Right lung (tissue), 10 donors: ENCODE measurements around the gene BCL6B. TPM values are rescaled to one million over a fixed set of nuclear protein-coding genes. Genes with fewer than 3 reads are reported as not detected.
A peak's percentile ranks its signal among the peaks of the same experiment; 100 is the strongest.
"Not testable (repeated sequence)": the region's sequence is repeated elsewhere in the genome, so short reads cannot be mapped to it uniquely, and the experiment has no call there.

Source experiments
- DNase-seq, 2 donors: peaks; one replicate each; pipeline ENCODE4 v3.0.0-alpha.2; 2013
- long read RNA-seq, 8 donors: transcript quantifications; one replicate each; lab custom pipeline, GENCODE V29; 2026
- polyA plus RNA-seq, 5 donors: library from polyadenylated mRNA; unstranded; fragments of 120-200 nt; gene quantifications; one replicate each; pipeline versions ENCODE4 v1.2.1 to v1.2.3, GENCODE V29; 2013; ENCODE audit warnings: inconsistent platforms in 1 of 5, low replicate concordance in 1 of 5; ENCODE audit not compliant: insufficient read length in 5 of 5, insufficient read depth in 1 of 5

Gene BCL6B, protein sequence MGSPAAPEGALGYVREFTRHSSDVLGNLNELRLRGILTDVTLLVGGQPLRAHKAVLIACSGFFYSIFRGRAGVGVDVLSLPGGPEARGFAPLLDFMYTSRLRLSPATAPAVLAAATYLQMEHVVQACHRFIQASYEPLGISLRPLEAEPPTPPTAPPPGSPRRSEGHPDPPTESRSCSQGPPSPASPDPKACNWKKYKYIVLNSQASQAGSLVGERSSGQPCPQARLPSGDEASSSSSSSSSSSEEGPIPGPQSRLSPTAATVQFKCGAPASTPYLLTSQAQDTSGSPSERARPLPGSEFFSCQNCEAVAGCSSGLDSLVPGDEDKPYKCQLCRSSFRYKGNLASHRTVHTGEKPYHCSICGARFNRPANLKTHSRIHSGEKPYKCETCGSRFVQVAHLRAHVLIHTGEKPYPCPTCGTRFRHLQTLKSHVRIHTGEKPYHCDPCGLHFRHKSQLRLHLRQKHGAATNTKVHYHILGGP
- 10 to 100 TPM; 29.2 to 43.3 (median 37.3) TPM for polyA plus RNA-seq
- long read RNA-seq, donor 1, partial matches to known transcripts, result 0 of 4 reads
- long read RNA-seq, donor 1, other reads (novel, unspliced or antisense), result 0 of 4 reads
- long read RNA-seq, donor 2, partial matches to known transcripts, result 0 of 1 reads
- long read RNA-seq, donor 2, other reads (novel, unspliced or antisense), result 0 of 1 reads
- long read RNA-seq, donor 3, partial matches to known transcripts, result 0 of 2 reads
- long read RNA-seq, donor 3, other reads (novel, unspliced or antisense), result 0 of 2 reads
- long read RNA-seq, donor 4, partial matches to known transcripts, result 0 of 2 reads
- long read RNA-seq, donor 4, other reads (novel, unspliced or antisense), result 0 of 2 reads
- long read RNA-seq, donor 5, partial matches to known transcripts, result 0 of 5 reads
- long read RNA-seq, donor 5, other reads (novel, unspliced or antisense), result 0 of 5 reads
- long read RNA-seq, donor 6, transcript BCL6B-201 (9 exons, 3,555 nt), result major isoform, 7 of 14 reads
- long read RNA-seq, donor 6, partial matches to known transcripts, result 7 of 14 reads
- long read RNA-seq, donor 6, other reads (novel, unspliced or antisense), result 0 of 14 reads
- long read RNA-seq, donor 7, partial matches to known transcripts, result 19 of 25 reads
- long read RNA-seq, donor 7, other reads (novel, unspliced or antisense), result 0 of 25 reads
- long read RNA-seq, donor 8, partial matches to known transcripts, result 0 of 1 reads
- long read RNA-seq, donor 8, other reads (novel, unspliced or antisense), result 0 of 1 reads

GRCh38 chr17:7022781-7023571, at the start of gene BCL6B:
BCL6B (plus strand) TSS chr17:7023050; CDS start chr17:7023672, 622 bp downstream.
- DNase-seq, result no peak

DNA sequence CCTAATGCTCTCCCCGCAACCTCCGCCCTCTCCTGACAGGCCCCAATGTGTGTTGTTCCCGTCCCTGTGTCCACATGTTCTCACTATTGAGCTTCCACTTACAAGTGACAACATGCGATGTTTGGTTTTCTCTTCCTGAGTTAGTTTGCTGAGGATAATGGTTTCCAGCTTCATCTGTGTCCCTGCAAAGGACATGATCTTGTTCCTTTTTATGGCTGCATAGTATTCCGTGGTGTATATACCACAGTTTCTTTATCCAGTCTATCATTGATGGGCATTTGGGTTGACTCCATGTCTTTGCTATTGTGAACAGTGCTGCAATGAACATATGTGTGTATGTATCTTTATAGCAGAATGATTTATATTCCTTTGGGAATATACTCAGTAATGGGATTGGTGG, 43.4 kb upstream of the BCL6B start:
- not testable (repeated sequence) for DNase-seq

DNA sequence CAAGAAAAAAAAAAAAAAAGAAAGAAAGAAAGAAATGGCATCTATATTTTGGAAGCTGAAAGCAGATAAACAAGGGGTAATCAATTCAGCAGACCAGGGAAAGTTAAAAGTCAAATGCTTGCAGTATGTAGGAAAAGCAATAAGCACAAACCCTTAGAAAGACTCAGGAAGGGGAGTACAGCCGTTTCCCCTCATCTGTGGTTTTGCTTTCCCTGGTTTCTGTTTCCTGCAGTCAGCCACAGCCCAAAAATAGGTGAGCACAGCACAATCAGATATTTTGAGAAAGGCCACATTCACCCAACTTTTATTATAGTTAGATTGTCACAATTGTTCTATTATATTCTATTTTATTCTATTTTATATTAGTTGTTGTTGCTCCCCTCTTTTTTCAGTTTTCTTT, 41.4 kb upstream of the BCL6B start:
- DNase-seq, result no peak

- DNase-seq, result no peak
Observed at GRCh38 chr17:6985266-6985665, 37.6 kb upstream of the BCL6B start.

- peak; percentile 35 to 37 for DNase-seq
Observed at GRCh38 chr17:6986676-6987075, 36.2 kb upstream of the BCL6B start.

DNA sequence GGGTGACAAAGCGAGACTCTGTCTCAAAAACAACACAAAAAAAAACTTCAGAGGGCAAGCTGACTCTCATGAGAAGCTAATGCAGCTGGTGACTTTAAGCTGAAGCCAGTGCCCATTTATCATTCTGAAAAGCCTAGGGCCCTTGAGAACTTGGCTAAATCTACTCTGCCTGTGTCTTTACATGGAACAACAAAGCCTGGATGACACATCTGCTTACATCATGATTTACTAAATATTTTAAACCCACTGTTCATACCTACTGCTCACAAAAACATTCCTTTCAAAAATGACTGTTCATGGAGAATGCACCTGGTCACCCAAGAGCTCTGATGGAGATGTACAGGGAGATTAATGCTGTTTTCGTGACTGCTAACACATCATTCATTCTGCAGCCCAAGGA, 33.1 kb upstream of the BCL6B start:
- no peak for DNase-seq

- not testable (repeated sequence) for DNase-seq
Observed at GRCh38 chr17:6993613-6994056, 29.2 kb upstream of the BCL6B start.

- no peak for DNase-seq
Observed at GRCh38 chr17:6994118-6994598, 28.7 kb upstream of the BCL6B start.

DNA sequence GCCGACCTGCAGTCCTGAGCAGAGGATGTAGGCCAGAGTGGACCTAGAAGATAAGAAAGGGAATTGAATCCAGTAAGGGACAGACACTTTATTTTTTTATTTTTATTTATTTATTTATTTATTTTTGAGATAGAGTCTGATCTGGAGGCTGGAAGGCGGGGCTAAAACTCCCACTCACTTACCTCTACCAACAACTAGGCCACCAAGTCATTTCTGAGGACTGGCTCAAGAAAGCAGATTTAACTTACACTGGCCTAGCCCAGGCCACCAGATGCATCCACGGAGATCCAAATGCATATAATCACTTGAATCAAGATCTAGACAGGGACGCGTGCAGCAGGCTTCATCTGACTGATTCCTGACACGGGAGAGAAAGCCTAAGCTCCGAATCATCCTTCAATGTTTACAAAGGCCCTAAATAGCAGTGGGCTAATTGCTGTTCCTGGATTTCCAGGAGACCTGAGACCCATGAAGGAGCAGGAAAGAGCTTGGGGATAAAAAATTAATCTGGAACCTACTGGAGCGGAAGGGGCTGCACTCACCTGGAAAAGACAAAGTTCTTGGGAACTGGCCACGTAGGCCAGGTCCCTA, 28.1 kb upstream of the BCL6B start:
- DNase-seq, result no peak

GRCh38 chr17:6995500-6996255, 27.2 kb upstream of the BCL6B start, which contains the start of gene ALOX12:
ALOX12 (plus strand) TSS chr17:6996049; CDS start chr17:6996118, 69 bp downstream.
- no peak for DNase-seq

DNA sequence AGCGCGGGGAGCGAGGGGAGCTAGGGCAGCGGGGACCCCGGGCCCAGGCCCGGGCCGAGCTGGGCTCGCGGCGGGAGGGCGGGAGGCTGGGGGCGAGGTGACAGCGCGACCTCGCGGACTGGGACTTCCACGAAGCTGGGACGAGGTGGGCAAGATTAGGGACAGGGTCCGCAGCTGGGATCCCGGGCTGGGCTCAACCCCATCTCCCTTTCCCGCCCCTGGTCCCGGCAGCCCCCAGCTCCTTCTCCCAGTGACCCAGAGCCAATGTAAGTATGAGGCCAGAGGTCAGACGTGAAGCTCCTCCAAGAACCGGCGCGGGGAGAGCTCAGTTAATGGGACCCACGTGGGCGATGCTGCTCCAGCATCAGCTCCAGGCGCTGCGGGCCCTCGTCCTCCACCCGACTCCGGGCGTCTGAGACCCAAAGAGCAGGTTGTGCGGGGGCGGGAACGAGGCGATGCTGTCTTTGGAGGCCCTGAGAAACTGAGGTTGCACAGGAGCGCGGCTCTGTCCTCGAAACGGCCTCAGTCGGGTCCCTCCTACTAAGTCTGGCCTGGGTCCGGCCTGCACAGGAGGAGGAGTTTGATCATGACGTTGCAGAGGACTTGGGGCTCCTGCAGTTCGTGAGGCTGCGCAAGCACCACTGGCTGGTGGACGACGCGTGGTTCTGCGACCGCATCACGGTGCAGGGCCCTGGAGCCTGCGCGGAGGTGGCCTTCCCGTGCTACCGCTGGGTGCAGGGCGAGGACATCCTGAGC, 26.4 kb upstream of the BCL6B start:
- DNase-seq, result no peak

GRCh38 chr17:6997171-6997570, 25.7 kb upstream of the BCL6B start:
- DNase-seq, result no peak

DNA sequence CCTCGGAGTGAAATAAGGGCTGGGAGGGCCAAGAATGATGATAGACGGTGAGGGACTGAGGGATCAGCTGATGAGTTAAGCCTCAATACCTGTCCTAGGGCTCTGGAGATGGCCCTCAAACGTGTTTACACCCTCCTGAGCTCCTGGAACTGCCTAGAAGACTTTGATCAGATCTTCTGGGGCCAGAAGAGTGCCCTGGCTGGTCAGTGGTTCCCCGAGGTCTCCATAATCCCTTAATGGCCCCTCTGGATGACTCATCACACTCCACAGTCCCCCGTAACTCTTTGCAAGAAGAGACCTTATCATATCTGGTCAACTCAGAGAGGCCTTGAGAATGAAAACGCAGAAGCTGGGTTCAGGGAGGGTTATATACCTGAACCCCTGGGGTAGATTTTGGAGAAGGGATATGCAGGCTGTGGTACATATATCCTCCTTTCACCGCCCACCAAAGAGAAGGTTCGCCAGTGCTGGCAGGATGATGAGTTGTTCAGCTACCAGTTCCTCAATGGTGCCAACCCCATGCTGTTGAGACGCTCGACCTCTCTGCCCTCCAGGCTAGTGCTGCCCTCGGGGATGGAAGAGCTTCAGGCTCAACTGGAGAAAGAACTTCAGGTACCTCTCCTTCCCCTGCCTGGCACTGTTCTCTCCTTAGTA, 23.9 kb upstream of the BCL6B start:
- DNase-seq, result no peak

DNA sequence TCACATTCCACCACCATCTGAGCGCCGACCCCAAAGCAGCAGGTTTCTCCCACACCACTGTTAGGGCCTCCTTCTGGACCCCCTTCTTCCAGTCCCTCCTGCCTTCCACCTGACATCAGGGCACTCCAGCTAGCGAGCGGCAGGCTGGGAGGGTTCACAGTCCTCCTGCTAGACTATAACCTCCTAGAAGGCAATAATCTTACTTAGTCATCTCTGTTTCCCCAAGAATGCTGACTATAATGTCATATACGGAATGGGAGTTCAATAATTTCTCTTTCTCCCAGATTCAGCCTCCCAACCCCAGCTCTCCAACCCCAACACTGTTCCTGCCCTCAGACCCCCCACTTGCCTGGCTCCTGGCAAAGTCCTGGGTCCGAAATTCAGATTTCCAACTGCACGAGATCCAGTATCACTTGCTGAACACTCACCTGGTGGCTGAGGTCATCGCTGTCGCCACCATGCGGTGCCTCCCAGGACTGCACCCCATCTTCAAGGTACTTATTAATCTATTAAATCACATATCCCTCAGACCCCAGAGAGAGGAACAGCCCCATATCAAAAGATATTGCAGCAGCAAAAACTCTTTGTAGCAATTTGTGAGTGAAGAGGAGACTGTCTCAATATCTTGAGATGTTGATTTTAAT, 21.4 kb upstream of the BCL6B start:
- no peak for DNase-seq

- DNase-seq, result no peak
Observed at GRCh38 chr17:7002288-7003047, 20.4 kb upstream of the BCL6B start.

DNA sequence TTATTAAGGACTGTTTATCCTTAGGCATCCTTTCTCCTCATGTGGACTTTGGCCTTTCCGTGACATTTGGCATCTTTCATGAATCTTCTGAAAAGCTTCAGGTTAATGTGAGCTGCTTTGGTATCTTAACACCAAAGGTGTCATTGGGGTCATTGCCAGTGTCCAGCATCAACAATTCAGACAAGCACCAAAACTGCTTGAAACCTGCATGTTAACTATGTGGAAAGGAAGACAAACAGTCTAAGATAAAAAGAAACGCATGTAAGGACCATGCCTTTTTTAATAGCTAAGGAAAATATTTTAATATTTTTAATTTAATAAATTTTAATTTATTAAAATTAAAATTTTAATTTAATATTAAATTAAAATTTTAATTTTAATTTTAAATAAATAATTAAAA, 19.1 kb upstream of the BCL6B start:
- no peak for DNase-seq
